Keratinocyte (primary cell): ENCODE data around the gene LITAFD.

Experiments
- CTCF ChIP-seq, 3 experiments: IDR thresholded peaks in 1 of 3; conservative IDR thresholded peaks in 1 of 3; optimal IDR thresholded peaks in 1 of 3; 2 replicates in 2 of 3; 3 replicates in 1 of 3; pipeline versions ENCODE3 to v1.5.1; 2011; ENCODE audit warnings: low read length in 3 of 3, mild to moderate bottlenecking in 3 of 3, moderate library complexity in 2 of 3, control low read depth in 1 of 3, inconsistent platforms in 1 of 3; ENCODE audit not compliant: insufficient read depth in 2 of 3; ENCODE audit errors: extremely low read depth in 1 of 3
- EZH2 ChIP-seq: IDR thresholded peaks from one replicate; pipeline ENCODE4 v1.6.1; 2012; ENCODE audit warnings: inconsistent platforms, mild to moderate bottlenecking, low read length, moderate library complexity

GRCh38 chr16:8832717-8833105 is 49.4 kb upstream of the LITAFD start:
- TF ChIP-seq CTCF (optimal IDR thresholded peaks at IDR 0.05 in 1 of 3, IDR thresholded peaks at IDR 0.05 in 1 of 3, conservative IDR thresholded peaks at IDR 0.05 in 1 of 3; ENCODE audit: extremely low read depth in 1 of 3, insufficient read depth in 2 of 3, low read length in 3 of 3) (no peak), EZH2 (no peak)
